H9 (cell line): ENCODE results near the gene ZNF487. TPM values are rescaled to one million over a fixed set of nuclear protein-coding genes. Genes with fewer than 3 reads are reported as not detected.
A peak's percentile ranks its signal among the peaks of the same experiment; 100 is the strongest.
"Not testable (repeated sequence)": the region's sequence is repeated elsewhere in the genome, so short reads cannot be mapped to it uniquely, and the experiment has no call there.

Experiments
- DNase-seq: peaks from one replicate; pipeline ENCODE4 v3.0.0-alpha.2; 2017
- H2AFZ ChIP-seq: one replicate; pipeline ENCODE4 v1.6.1; 2013; ENCODE audit warnings: mild to moderate bottlenecking, low read length, control low read depth, moderate library complexity
- H2AK5ac ChIP-seq: 2 replicates; pipeline ENCODE4 v1.6.1; 2013; ENCODE audit warnings: low read length, control low read depth, mixed read lengths; ENCODE audit not compliant: insufficient read length
- H2BK120ac ChIP-seq: one replicate; pipeline ENCODE4 v1.6.1; 2013; ENCODE audit warnings: low read depth, mild to moderate bottlenecking, low read length, control low read depth, inconsistent platforms; ENCODE audit not compliant: poor library complexity, severe bottlenecking
- H2BK12ac ChIP-seq: 2 replicates; pipeline ENCODE4 v1.6.1; 2013; ENCODE audit warnings: low read length, control low read depth, mixed read lengths, low read depth; ENCODE audit not compliant: insufficient read length
- H2BK15ac ChIP-seq: 2 replicates; pipeline ENCODE4 v1.6.1; 2013; ENCODE audit warnings: low read depth, low read length, control low read depth
- H2BK20ac ChIP-seq: one replicate; pipeline ENCODE4 v1.6.1; 2013; ENCODE audit warnings: low read depth, mild to moderate bottlenecking, low read length, control low read depth, inconsistent platforms; ENCODE audit not compliant: poor library complexity, severe bottlenecking
- H2BK5ac ChIP-seq: 2 replicates; pipeline ENCODE4 v1.6.1; 2013; ENCODE audit warnings: low read length, control low read depth, mixed read lengths; ENCODE audit not compliant: insufficient read length
- H3K14ac ChIP-seq: 2 replicates; pipeline ENCODE4 v1.6.1; 2013; ENCODE audit warnings: low read length, control low read depth; ENCODE audit not compliant: insufficient read depth
- H3K18ac ChIP-seq: 2 replicates; pipeline ENCODE4 v1.6.1; 2013; ENCODE audit warnings: low read depth, mild to moderate bottlenecking, mixed read lengths, low read length, control low read depth; ENCODE audit not compliant: insufficient read length
- H3K23ac ChIP-seq: 2 replicates; pipeline ENCODE4 v1.6.1; 2013; ENCODE audit warnings: low read length, control low read depth, mixed read lengths, low read depth; ENCODE audit not compliant: insufficient read length
- H3K23me2 ChIP-seq: 2 replicates; pipeline ENCODE4 v1.6.1; 2013; ENCODE audit warnings: low read depth, mild to moderate bottlenecking, mixed read lengths, low read length, control low read depth; ENCODE audit not compliant: insufficient read length, poor library complexity, severe bottlenecking
- H3K27ac ChIP-seq: 2 replicates; pipeline ENCODE4 v1.5.1; 2013; ENCODE audit warnings: low read length, control low read depth, mixed read lengths, low read depth; ENCODE audit not compliant: insufficient read length
- H3K27me3 ChIP-seq: 2 replicates; pipeline ENCODE4 v1.6.1; 2013; ENCODE audit warnings: low read length, control low read depth, inconsistent platforms; ENCODE audit not compliant: insufficient read depth
- H3K4ac ChIP-seq: 2 replicates; pipeline ENCODE4 v1.6.1; 2013; ENCODE audit warnings: low read depth, mild to moderate bottlenecking, control low read depth, inconsistent platforms, low read length, moderate library complexity
- H3K4me1 ChIP-seq: 2 replicates; pipeline ENCODE4 v1.6.1; 2013; ENCODE audit warnings: low read length, control low read depth, inconsistent platforms; ENCODE audit not compliant: insufficient read depth
- H3K4me2 ChIP-seq: 2 replicates; pipeline ENCODE4 v1.6.1; 2013; ENCODE audit warnings: low read length, control low read depth, mixed read lengths; ENCODE audit not compliant: insufficient read length, insufficient read depth
- H3K56ac ChIP-seq: 2 replicates; pipeline ENCODE4 v1.6.1; 2013; ENCODE audit warnings: low read depth, mild to moderate bottlenecking, mixed read lengths, low read length, control low read depth; ENCODE audit not compliant: insufficient read length
- H3K79me1 ChIP-seq: 2 replicates; pipeline ENCODE4 v1.6.1; 2013; ENCODE audit warnings: low read depth, mild to moderate bottlenecking, moderate library complexity, low read length, control low read depth, inconsistent platforms; ENCODE audit not compliant: insufficient read depth, poor library complexity, severe bottlenecking
- H3K79me2 ChIP-seq: 2 replicates; pipeline ENCODE4 v1.6.1; 2013; ENCODE audit warnings: low read length, control low read depth, inconsistent platforms; ENCODE audit not compliant: insufficient read depth
- H3K9ac ChIP-seq: 2 replicates; pipeline ENCODE4 v1.6.1; 2013; ENCODE audit warnings: low read length, control low read depth, mixed read lengths; ENCODE audit not compliant: insufficient read length; ENCODE audit errors: extremely low read depth
- H3K9me3 ChIP-seq: one replicate; pipeline ENCODE4 v1.6.1; 2013; ENCODE audit warnings: low read depth, low read length, inconsistent platforms; ENCODE audit not compliant: control insufficient read depth
- H3T11ph ChIP-seq: one replicate; pipeline ENCODE4 v1.6.1; 2013; ENCODE audit warnings: mild to moderate bottlenecking, low read length, control low read depth, inconsistent platforms
- H4K20me1 ChIP-seq: one replicate; pipeline ENCODE4 v1.6.1; 2013; ENCODE audit not compliant: control insufficient read depth, insufficient read length, insufficient read depth
- H4K5ac ChIP-seq: 2 replicates; pipeline ENCODE4 v1.6.1; 2013; ENCODE audit warnings: low read depth, mild to moderate bottlenecking, mixed read lengths, low read length, control low read depth; ENCODE audit not compliant: insufficient read length
- H4K8ac ChIP-seq: replicated peaks from 2 replicates; pipeline ENCODE4 v1.6.1; 2013; ENCODE audit warnings: low read length, control low read depth, mixed read lengths, low read depth; ENCODE audit not compliant: insufficient read length
- H4K91ac ChIP-seq: 2 replicates; pipeline ENCODE4 v1.6.1; 2013; ENCODE audit warnings: low read depth, mild to moderate bottlenecking, moderate library complexity, mixed read lengths, low read length, control low read depth; ENCODE audit not compliant: insufficient read length
- H3K27ac Mint-ChIP-seq, 3 experiments: 2 replicates in 2 of 3; 3 replicates in 1 of 3; pipeline ENCODE4 v1.8.0; 2020 to 2021; ENCODE audit warnings: mixed read lengths in 3 of 3, mild to moderate bottlenecking in 1 of 3, moderate library complexity in 1 of 3
- H3K27me3 Mint-ChIP-seq: 2 replicates; pipeline ENCODE4 v1.8.0; 2021; ENCODE audit warnings: low read depth, mild to moderate bottlenecking, moderate library complexity, mixed read lengths
- H3K36me3 Mint-ChIP-seq, 3 experiments: 2 replicates in 2 of 3; 3 replicates in 1 of 3; pipeline ENCODE4 v1.8.0; 2020 to 2021; ENCODE audit warnings: low read depth in 3 of 3, mixed read lengths in 3 of 3; ENCODE audit not compliant: insufficient read depth in 1 of 3
- H3K4me1 Mint-ChIP-seq, 2 experiments: 2 replicates each; pipeline ENCODE4 v1.8.0; 2020; ENCODE audit warnings: mixed read lengths in 2 of 2
- H3K4me3 Mint-ChIP-seq, 2 experiments: 2 replicates in 1 of 2; 3 replicates in 1 of 2; pipeline ENCODE4 v1.8.0; 2020 to 2021; ENCODE audit warnings: mild to moderate bottlenecking in 2 of 2, mixed read lengths in 2 of 2, moderate library complexity in 1 of 2
- H3K9me3 Mint-ChIP-seq, 2 experiments: 2 replicates in 1 of 2; 3 replicates in 1 of 2; pipeline ENCODE4 v1.8.0; 2020; ENCODE audit warnings: mild to moderate bottlenecking in 2 of 2, mixed read lengths in 2 of 2, moderate library complexity in 1 of 2
- WGBS: extraction: QIAGEN DNeasy Blood & Tissue Kit; methylation state at CpG from one replicate; pipeline ENCODE4 v1.1.7; 2013; ENCODE audit warnings: missing lambda C conversion rate, low lambda C conversion rate, mixed read lengths; ENCODE audit not compliant: insufficient read length; ENCODE audit errors: extremely low coverage; 5-methylcytosine and 5-hydroxymethylcytosine counted together
- total RNA-seq: library from RNA; stranded (reverse); gene quantifications from 2 replicates; pipeline ENCODE4 v1.2.1, GENCODE V29; 2021
- TF ChIP-seq, protein P1 (sequence below): fragments of 200-600 bp; sonication (generic); conservative IDR thresholded peaks from 3 replicates; pipeline ENCODE4 v1.8.0; 2021; ENCODE audit warnings: antibody characterized with exemption, mild to moderate bottlenecking

Gene ZNF487
- total RNA-seq, 1 experiment from 2014 or later, result 1.4 TPM

- H3K18ac ChIP-seq, result no peak overlapping the region
- H3K9me3 Mint-ChIP-seq, result peaks cover 7% of the 10 kb centered on the region in 2 experiments; a peak in 3 of 5 replicates
- no peak overlapping the region for H2AK5ac ChIP-seq
- H3K27ac Mint-ChIP-seq, result no peak overlapping the region
- no CpG with 5 or more reads among the region's 5 CpGs for WGBS
- no peak overlapping the region for H4K91ac ChIP-seq
- no peak overlapping the region for H2AFZ ChIP-seq
- H3T11ph ChIP-seq, result no peak overlapping the region
- no peak overlapping the region for H3K56ac ChIP-seq
- no peak overlapping the region for H3K4me2 ChIP-seq
- no peak overlapping the region for H2BK20ac ChIP-seq
- no peak overlapping the region for H2BK15ac ChIP-seq
- no peaks in the 10 kb centered on the region for H3K79me2 ChIP-seq
- TF ChIP-seq, protein P1, sequence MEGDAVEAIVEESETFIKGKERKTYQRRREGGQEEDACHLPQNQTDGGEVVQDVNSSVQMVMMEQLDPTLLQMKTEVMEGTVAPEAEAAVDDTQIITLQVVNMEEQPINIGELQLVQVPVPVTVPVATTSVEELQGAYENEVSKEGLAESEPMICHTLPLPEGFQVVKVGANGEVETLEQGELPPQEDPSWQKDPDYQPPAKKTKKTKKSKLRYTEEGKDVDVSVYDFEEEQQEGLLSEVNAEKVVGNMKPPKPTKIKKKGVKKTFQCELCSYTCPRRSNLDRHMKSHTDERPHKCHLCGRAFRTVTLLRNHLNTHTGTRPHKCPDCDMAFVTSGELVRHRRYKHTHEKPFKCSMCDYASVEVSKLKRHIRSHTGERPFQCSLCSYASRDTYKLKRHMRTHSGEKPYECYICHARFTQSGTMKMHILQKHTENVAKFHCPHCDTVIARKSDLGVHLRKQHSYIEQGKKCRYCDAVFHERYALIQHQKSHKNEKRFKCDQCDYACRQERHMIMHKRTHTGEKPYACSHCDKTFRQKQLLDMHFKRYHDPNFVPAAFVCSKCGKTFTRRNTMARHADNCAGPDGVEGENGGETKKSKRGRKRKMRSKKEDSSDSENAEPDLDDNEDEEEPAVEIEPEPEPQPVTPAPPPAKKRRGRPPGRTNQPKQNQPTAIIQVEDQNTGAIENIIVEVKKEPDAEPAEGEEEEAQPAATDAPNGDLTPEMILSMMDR, result peak; percentile 84
- H3K23ac ChIP-seq, result no peak overlapping the region
- H3K27ac ChIP-seq, result no peak overlapping the region
- no peak for DNase-seq
- no peaks in the 10 kb centered on the region for H3K9me3 ChIP-seq
- no peak overlapping the region for H4K8ac ChIP-seq
- H3K4me1 Mint-ChIP-seq, result peaks cover 12 to 16% of the 10 kb centered on the region in 2 experiments
- no peak overlapping the region for H3K4ac ChIP-seq
- H4K5ac ChIP-seq, result no peak overlapping the region
- peaks cover 0 to 4% (median 0%) of the 10 kb centered on the region in 3 experiments; a peak in 2 of 7 replicates for H3K36me3 Mint-ChIP-seq
- peaks cover 4% of the 10 kb centered on the region; the same call in 1 of the 2 replicates for H3K4me1 ChIP-seq
- no peaks in the 10 kb centered on the region for H3K79me1 ChIP-seq
- H3K4me3 Mint-ChIP-seq, result no peak overlapping the region
- H2BK5ac ChIP-seq, result no peak overlapping the region
- H3K27me3 ChIP-seq, result no peaks in the 10 kb centered on the region
- H2BK120ac ChIP-seq, result no peak overlapping the region
- H4K20me1 ChIP-seq, result no peaks in the 10 kb centered on the region
- H3K9ac ChIP-seq, result no peak overlapping the region
- H3K27me3 Mint-ChIP-seq, result no peaks in the 10 kb centered on the region; the same call in 1 of the 2 replicates
- no peaks in the 10 kb centered on the region for H3K23me2 ChIP-seq
- H2BK12ac ChIP-seq, result no peak overlapping the region
- H3K14ac ChIP-seq, result no peak overlapping the region
Observed at GRCh38 chr10:43461950-43462349, 25.0 kb downstream of the ZNF487 start.

- not testable (repeated sequence) for H3K9me3 ChIP-seq, H3K4me2 ChIP-seq
- peaks cover 7 to 11% of the 10 kb centered on the region in 2 experiments; a peak in 4 of 5 replicates for H3K9me3 Mint-ChIP-seq
Observed at GRCh38 chr10:43465086-43465735, 28.3 kb downstream of the ZNF487 start.

More at GRCh38 chr10:43465086-43465735, 28.3 kb downstream of the ZNF487 start:
- WGBS, result no CpG with 5 or more reads among the region's 49 CpGs
- not testable (repeated sequence) for H3T11ph ChIP-seq, H2BK5ac ChIP-seq, H3K4ac ChIP-seq, H3K9ac ChIP-seq, H3K14ac ChIP-seq, H2BK20ac ChIP-seq, H3K79me2 ChIP-seq, H3K27ac Mint-ChIP-seq, H3K79me1 ChIP-seq, H3K18ac ChIP-seq, H3K27me3 Mint-ChIP-seq, H2AFZ ChIP-seq, H2BK15ac ChIP-seq, H3K23me2 ChIP-seq, H3K4me3 Mint-ChIP-seq, H2BK12ac ChIP-seq, H4K8ac ChIP-seq, H2BK120ac ChIP-seq, H3K27me3 ChIP-seq, H2AK5ac ChIP-seq, H3K56ac ChIP-seq, H3K36me3 Mint-ChIP-seq, H3K27ac ChIP-seq, H3K4me1 ChIP-seq, H3K4me1 Mint-ChIP-seq, H4K20me1 ChIP-seq, H3K23ac ChIP-seq, H4K91ac ChIP-seq, H4K5ac ChIP-seq, DNase-seq
